GM21515 (cell line): ENCODE measurements around the gene TMEM151B.

Experiments
- ATAC-seq: cut with Tn5 transposase; IDR thresholded peaks from one replicate; pipeline ENCODE4 v1.9.1; 2021; ENCODE audit not compliant: unreplicated experiment

The TMEM151B gene

GRCh38 chr6:44277763-44278162 is 7.5 kb downstream of the TMEM151B start:
- ATAC-seq: no peak

GRCh38 chr6:44278315-44278714 is 8.1 kb downstream of the TMEM151B start:
- ATAC-seq: no peak

GRCh38 chr6:44278774-44279697 is 8.8 kb downstream of the TMEM151B start:
- no peak for ATAC-seq

GRCh38 chr6:44284121-44284520 is 13.9 kb downstream of the TMEM151B start:
- ATAC-seq: no peak

- no peak for ATAC-seq
Measured at GRCh38 chr6:44284867-44285266, 14.6 kb downstream of the TMEM151B start.

GRCh38 chr6:44285552-44286284 is 15.5 kb downstream of the TMEM151B start:
- ATAC-seq: no peak

GRCh38 chr6:44286285-44286565 is 16.0 kb downstream of the TMEM151B start:
- no peak for ATAC-seq

- no peak for ATAC-seq
Measured at GRCh38 chr6:44286747-44287146, 16.5 kb downstream of the TMEM151B start.

- no peak for ATAC-seq
Measured at GRCh38 chr6:44289726-44290260, 19.5 kb downstream of the TMEM151B start.

- ATAC-seq: no peak
Measured at GRCh38 chr6:44291841-44292240, 21.6 kb downstream of the TMEM151B start.

GRCh38 chr6:44292661-44293365 is 22.6 kb downstream of the TMEM151B start:
- ATAC-seq: no peak

GRCh38 chr6:44294832-44295791 is 24.9 kb downstream of the TMEM151B start:
- ATAC-seq: no peak

GRCh38 chr6:44297063-44298038 is 27.1 kb downstream of the TMEM151B start:
- ATAC-seq: no peak

GRCh38 chr6:44298055-44298803 is 28.0 kb downstream of the TMEM151B start:
- ATAC-seq: no peak

GRCh38 chr6:44298864-44299263 is 28.6 kb downstream of the TMEM151B start:
- no peak for ATAC-seq

- no peak for ATAC-seq
Measured at GRCh38 chr6:44300292-44300823, 30.1 kb downstream of the TMEM151B start.

GRCh38 chr6:44301106-44301505 is 30.9 kb downstream of the TMEM151B start:
- ATAC-seq: no peak
